HUES6 (cell line): Measurements from ENCODE around the gene MST1.

ENCODE experiments used
- H3K27ac ChIP-seq: 2 replicates; pipeline ENCODE4 v1.7.0; 2013; ENCODE audit warnings: low read depth, mild to moderate bottlenecking, low read length, inconsistent platforms
- H3K27me3 ChIP-seq: 2 replicates; pipeline ENCODE4 v1.6.1; 2013; ENCODE audit warnings: low read length; ENCODE audit not compliant: control insufficient read depth, insufficient read depth
- H3K36me3 ChIP-seq: 2 replicates; pipeline ENCODE4 v1.6.1; 2013; ENCODE audit warnings: low read length; ENCODE audit not compliant: control insufficient read depth, insufficient read depth
- H3K4me1 ChIP-seq: 2 replicates; pipeline ENCODE4 v1.6.1; 2013; ENCODE audit warnings: low read length; ENCODE audit not compliant: control insufficient read depth, insufficient read depth
- H3K4me3 ChIP-seq: 2 replicates; pipeline ENCODE4 v1.5.1; 2013; ENCODE audit warnings: low read depth, low read length
- H3K9ac ChIP-seq: one replicate; pipeline ENCODE4 v1.6.1; 2013; ENCODE audit warnings: mild to moderate bottlenecking, low read length
- H3K9me3 ChIP-seq: 2 replicates; pipeline ENCODE4 v1.6.1; 2013; ENCODE audit warnings: low read depth, low read length; ENCODE audit not compliant: control insufficient read depth, insufficient read depth

The MST1 gene

GRCh38 chr3:49641921-49642707 is 47.2 kb downstream of the MST1 start:
- no peaks in the 10 kb centered on the region for H3K27me3 ChIP-seq
- no peaks in the 10 kb centered on the region for H3K36me3 ChIP-seq
- H3K4me3 ChIP-seq, result no peak overlapping the region
- H3K27ac ChIP-seq, result no peak overlapping the region
- H3K9ac ChIP-seq, result no peak overlapping the region
- no peaks in the 10 kb centered on the region for H3K9me3 ChIP-seq
- no peaks in the 10 kb centered on the region; the same call in 1 of the 2 replicates for H3K4me1 ChIP-seq

GRCh38 chr3:49641292-49641691 is 48.0 kb downstream of the MST1 start:
- H3K27me3 ChIP-seq, result no peaks in the 10 kb centered on the region

GRCh38 chr3:49639551-49639950 is 49.7 kb downstream of the MST1 start:
- Histone ChIP-seq H3K4me3 (no peak overlapping the region), H3K27me3 (no peaks in the 10 kb centered on the region), H3K27ac (no peak overlapping the region), H3K36me3 (no peaks in the 10 kb centered on the region), H3K9me3 (no peaks in the 10 kb centered on the region), H3K9ac (no peak overlapping the region), H3K4me1 (no peaks in the 10 kb centered on the region; the same call in 1 of the 2 replicates)

More at GRCh38 chr3:49641292-49641691, 48.0 kb downstream of the MST1 start:
- no peak overlapping the region for H3K4me3 ChIP-seq
- no peaks in the 10 kb centered on the region; the same call in 1 of the 2 replicates for H3K4me1 ChIP-seq
- no peak overlapping the region for H3K27ac ChIP-seq
- H3K9me3 ChIP-seq, result no peaks in the 10 kb centered on the region
- H3K9ac ChIP-seq, result no peak overlapping the region
- H3K36me3 ChIP-seq, result no peaks in the 10 kb centered on the region

GRCh38 chr3:49638445-49638844 is 50.8 kb downstream of the MST1 start:
- no peak overlapping the region for H3K27ac ChIP-seq

GRCh38 chr3:49636883-49637609 is 52.2 kb downstream of the MST1 start:
- no peak overlapping the region for H3K4me3 ChIP-seq
- H3K4me1 ChIP-seq, result no peaks in the 10 kb centered on the region; the same call in 1 of the 2 replicates
- H3K27me3 ChIP-seq, result no peaks in the 10 kb centered on the region
- H3K9me3 ChIP-seq, result peaks cover 1% of the 10 kb centered on the region
- no peak overlapping the region for H3K27ac ChIP-seq
- no peak overlapping the region for H3K9ac ChIP-seq
- H3K36me3 ChIP-seq, result no peaks in the 10 kb centered on the region

More at GRCh38 chr3:49638445-49638844, 50.8 kb downstream of the MST1 start:
- no peak overlapping the region for H3K9ac ChIP-seq
- H3K36me3 ChIP-seq, result no peaks in the 10 kb centered on the region
- no peaks in the 10 kb centered on the region for H3K27me3 ChIP-seq
- H3K4me1 ChIP-seq, result no peaks in the 10 kb centered on the region; the same call in 1 of the 2 replicates
- H3K4me3 ChIP-seq, result no peak overlapping the region
- H3K9me3 ChIP-seq, result no peaks in the 10 kb centered on the region

- Histone ChIP-seq H3K27me3 (no peaks in the 10 kb centered on the region), H3K27ac (no peak overlapping the region), H3K4me3 (no peak overlapping the region), H3K9ac (no peak overlapping the region), H3K36me3 (no peaks in the 10 kb centered on the region), H3K9me3 (peaks cover 7% of the 10 kb centered on the region), H3K4me1 (no peaks in the 10 kb centered on the region; the same call in 1 of the 2 replicates)
Observed at GRCh38 chr3:49634736-49635135, 54.5 kb downstream of the MST1 start.
